GM23338 (cell line): ENCODE measurements around the gene KLHL12. TPM values are rescaled to one million over a fixed set of nuclear protein-coding genes. Genes with fewer than 3 reads are reported as not detected.

Experiments used
- CREB1 ChIP-seq: fragments of 250-450 bp; sonication (Bioruptor Pico); IDR thresholded peaks from 2 replicates; pipeline ENCODE4 v1.5.0; 2020; ENCODE audit warnings: low read depth, mild to moderate bottlenecking, moderate library complexity
- NANOG ChIP-seq: IDR thresholded peaks from 2 replicates; pipeline ENCODE4 v1.6.1; 2016; ENCODE audit warnings: antibody characterized with exemption, borderline replicate concordance
- POLR2AphosphoS5 ChIP-seq: IDR thresholded peaks from 2 replicates; pipeline ENCODE4 v1.6.1; 2016; ENCODE audit warnings: antibody characterized with exemption, low read depth
- REST ChIP-seq: IDR thresholded peaks from one replicate; pipeline ENCODE4 v1.6.1; 2018; ENCODE audit warnings: antibody characterized with exemption; ENCODE audit not compliant: unreplicated experiment
- STAT1 ChIP-seq: IDR thresholded peaks from one replicate; pipeline ENCODE4 v1.6.1; 2016; ENCODE audit warnings: antibody characterized with exemption; ENCODE audit not compliant: unreplicated experiment
- polyA plus RNA-seq: library from polyadenylated mRNA; unstranded; fragments of >200 nt; fragmentation: Nextera tagmentation; extraction: Ambion mirVana; gene quantifications from 2 replicates; pipeline ENCODE4 v1.2.1, GENCODE V29; 2016
- total RNA-seq: library from RNA; depleted of rRNA; stranded (reverse); fragments of >200 nt; shearing (Covaris generic); gene quantifications from 2 replicates; pipeline ENCODE4 v1.2.3, GENCODE V29; 2014
- TF ChIP-seq, protein P1 (sequence below): fragments of 250-450 bp; sonication (Bioruptor Pico); IDR thresholded peaks from 2 replicates; pipeline ENCODE4 v1.5.0; 2020; ENCODE audit warnings: mild to moderate bottlenecking, moderate library complexity
- TF ChIP-seq, protein P2 (sequence below), 2 experiments: fragments of 200-600 bp in 1 of 2; sonication (generic) in 1 of 2; conservative IDR thresholded peaks; 2 replicates each; pipeline versions ENCODE4 v1.5.1 to v1.6.1; 2016 to 2017; ENCODE audit warnings: antibody characterized with exemption in 2 of 2, low read depth in 2 of 2, mild to moderate bottlenecking in 2 of 2, moderate library complexity in 1 of 2

KLHL12 gene
- total and polyA plus RNA-seq, 2 experiments from 2014 or later, result 14.6 to 27.5 TPM

DNA sequence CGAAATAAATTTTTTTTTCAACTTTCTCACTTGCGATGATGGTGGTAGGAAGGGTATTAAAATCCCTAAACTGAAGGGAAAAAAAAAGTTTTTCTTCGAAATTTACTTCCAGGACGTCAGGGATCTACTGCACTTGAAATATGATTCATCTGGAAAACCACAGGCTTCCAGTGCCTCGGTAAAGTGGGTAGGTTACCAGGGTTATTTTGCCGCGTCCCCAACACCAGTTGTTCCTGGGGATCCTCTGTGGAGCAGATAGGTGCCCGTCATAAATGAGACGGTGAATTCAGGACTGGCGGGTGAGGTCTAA is 38.9 kb downstream of the KLHL12 start (continued):
- TF ChIP-seq, protein P1, sequence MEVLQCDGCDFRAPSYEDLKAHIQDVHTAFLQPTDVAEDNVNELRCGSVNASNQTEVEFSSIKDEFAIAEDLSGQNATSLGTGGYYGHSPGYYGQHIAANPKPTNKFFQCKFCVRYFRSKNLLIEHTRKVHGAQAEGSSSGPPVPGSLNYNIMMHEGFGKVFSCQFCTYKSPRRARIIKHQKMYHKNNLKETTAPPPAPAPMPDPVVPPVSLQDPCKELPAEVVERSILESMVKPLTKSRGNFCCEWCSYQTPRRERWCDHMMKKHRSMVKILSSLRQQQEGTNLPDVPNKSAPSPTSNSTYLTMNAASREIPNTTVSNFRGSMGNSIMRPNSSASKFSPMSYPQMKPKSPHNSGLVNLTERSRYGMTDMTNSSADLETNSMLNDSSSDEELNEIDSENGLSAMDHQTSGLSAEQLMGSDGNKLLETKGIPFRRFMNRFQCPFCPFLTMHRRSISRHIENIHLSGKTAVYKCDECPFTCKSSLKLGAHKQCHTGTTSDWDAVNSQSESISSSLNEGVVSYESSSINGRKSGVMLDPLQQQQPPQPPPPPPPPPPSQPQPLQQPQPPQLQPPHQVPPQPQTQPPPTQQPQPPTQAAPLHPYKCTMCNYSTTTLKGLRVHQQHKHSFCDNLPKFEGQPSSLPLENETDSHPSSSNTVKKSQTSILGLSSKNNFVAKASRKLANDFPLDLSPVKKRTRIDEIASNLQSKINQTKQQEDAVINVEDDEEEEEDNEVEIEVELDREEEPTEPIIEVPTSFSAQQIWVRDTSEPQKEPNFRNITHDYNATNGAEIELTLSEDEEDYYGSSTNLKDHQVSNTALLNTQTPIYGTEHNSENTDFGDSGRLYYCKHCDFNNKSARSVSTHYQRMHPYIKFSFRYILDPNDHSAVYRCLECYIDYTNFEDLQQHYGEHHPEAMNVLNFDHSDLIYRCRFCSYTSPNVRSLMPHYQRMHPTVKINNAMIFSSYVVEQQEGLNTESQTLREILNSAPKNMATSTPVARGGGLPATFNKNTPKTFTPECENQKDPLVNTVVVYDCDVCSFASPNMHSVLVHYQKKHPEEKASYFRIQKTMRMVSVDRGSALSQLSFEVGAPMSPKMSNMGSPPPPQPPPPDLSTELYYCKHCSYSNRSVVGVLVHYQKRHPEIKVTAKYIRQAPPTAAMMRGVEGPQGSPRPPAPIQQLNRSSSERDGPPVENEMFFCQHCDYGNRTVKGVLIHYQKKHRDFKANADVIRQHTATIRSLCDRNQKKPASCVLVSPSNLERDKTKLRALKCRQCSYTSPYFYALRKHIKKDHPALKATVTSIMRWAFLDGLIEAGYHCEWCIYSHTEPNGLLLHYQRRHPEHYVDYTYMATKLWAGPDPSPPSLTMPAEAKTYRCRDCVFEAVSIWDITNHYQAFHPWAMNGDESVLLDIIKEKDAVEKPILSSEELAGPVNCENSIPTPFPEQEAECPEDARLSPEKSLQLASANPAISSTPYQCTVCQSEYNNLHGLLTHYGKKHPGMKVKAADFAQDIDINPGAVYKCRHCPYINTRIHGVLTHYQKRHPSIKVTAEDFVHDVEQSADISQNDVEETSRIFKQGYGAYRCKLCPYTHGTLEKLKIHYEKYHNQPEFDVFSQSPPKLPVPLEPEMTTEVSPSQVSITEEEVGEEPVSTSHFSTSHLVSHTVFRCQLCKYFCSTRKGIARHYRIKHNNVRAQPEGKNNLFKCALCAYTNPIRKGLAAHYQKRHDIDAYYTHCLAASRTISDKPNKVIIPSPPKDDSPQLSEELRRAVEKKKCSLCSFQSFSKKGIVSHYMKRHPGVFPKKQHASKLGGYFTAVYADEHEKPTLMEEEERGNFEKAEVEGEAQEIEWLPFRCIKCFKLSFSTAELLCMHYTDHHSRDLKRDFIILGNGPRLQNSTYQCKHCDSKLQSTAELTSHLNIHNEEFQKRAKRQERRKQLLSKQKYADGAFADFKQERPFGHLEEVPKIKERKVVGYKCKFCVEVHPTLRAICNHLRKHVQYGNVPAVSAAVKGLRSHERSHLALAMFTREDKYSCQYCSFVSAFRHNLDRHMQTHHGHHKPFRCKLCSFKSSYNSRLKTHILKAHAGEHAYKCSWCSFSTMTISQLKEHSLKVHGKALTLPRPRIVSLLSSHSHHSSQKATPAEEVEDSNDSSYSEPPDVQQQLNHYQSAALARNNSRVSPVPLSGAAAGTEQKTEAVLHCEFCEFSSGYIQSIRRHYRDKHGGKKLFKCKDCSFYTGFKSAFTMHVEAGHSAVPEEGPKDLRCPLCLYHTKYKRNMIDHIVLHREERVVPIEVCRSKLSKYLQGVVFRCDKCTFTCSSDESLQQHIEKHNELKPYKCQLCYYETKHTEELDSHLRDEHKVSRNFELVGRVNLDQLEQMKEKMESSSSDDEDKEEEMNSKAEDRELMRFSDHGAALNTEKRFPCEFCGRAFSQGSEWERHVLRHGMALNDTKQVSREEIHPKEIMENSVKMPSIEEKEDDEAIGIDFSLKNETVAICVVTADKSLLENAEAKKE (CRISPR knock-in tag), result no peak
- TF ChIP-seq NANOG (no peak), CREB1 (no peak), REST (no peak), POLR2AphosphoS5 (no peak), STAT1 (no peak)
- TF ChIP-seq, protein P2, sequence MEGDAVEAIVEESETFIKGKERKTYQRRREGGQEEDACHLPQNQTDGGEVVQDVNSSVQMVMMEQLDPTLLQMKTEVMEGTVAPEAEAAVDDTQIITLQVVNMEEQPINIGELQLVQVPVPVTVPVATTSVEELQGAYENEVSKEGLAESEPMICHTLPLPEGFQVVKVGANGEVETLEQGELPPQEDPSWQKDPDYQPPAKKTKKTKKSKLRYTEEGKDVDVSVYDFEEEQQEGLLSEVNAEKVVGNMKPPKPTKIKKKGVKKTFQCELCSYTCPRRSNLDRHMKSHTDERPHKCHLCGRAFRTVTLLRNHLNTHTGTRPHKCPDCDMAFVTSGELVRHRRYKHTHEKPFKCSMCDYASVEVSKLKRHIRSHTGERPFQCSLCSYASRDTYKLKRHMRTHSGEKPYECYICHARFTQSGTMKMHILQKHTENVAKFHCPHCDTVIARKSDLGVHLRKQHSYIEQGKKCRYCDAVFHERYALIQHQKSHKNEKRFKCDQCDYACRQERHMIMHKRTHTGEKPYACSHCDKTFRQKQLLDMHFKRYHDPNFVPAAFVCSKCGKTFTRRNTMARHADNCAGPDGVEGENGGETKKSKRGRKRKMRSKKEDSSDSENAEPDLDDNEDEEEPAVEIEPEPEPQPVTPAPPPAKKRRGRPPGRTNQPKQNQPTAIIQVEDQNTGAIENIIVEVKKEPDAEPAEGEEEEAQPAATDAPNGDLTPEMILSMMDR (conservative IDR thresholded peaks at IDR 0.05; ENCODE audit: low read depth in 2 of 2), result no peak
